KMS-11 (cell line): ENCODE data around the gene ECI1.

ENCODE experiments used
- H2AFZ ChIP-seq: fragments of 200-600 bp; sonication (generic); 2 replicates; pipeline ENCODE4 v1.6.1; 2016; ENCODE audit warnings: antibody characterized with exemption, mixed run types, low read depth
- H3K27ac ChIP-seq: fragments of 200-600 bp; sonication (generic); 2 replicates; pipeline ENCODE4 v1.6.1; 2016; ENCODE audit warnings: mild to moderate bottlenecking, mixed run types
- H3K27me3 ChIP-seq: fragments of 200-600 bp; sonication (generic); 2 replicates; pipeline ENCODE4 v1.6.1; 2017; ENCODE audit warnings: mild to moderate bottlenecking, low read depth, mixed run types, moderate library complexity; ENCODE audit not compliant: insufficient read depth
- H3K36me3 ChIP-seq: fragments of 200-600 bp; sonication (generic); 2 replicates; pipeline ENCODE4 v1.6.1; 2017; ENCODE audit warnings: mild to moderate bottlenecking, mixed run types; ENCODE audit not compliant: insufficient read depth
- H3K4me1 ChIP-seq: fragments of 200-600 bp; sonication (generic); 2 replicates; pipeline ENCODE4 v1.6.1; 2016; ENCODE audit warnings: mild to moderate bottlenecking, low read depth, mixed run types; ENCODE audit not compliant: poor library complexity, severe bottlenecking
- H3K4me2 ChIP-seq: fragments of 200-600 bp; sonication (generic); 2 replicates; pipeline ENCODE4 v1.7.0; 2016; ENCODE audit warnings: mild to moderate bottlenecking, mixed run types
- H3K4me3 ChIP-seq: fragments of 200-600 bp; sonication (generic); IDR thresholded peaks from 2 replicates; pipeline ENCODE4 v1.6.1; 2017; ENCODE audit warnings: low read depth, low read length, mixed read lengths; ENCODE audit not compliant: insufficient read depth
- H3K79me2 ChIP-seq: fragments of 200-600 bp; sonication (generic); 2 replicates; pipeline ENCODE4 v1.6.1; 2016; ENCODE audit warnings: low read depth, mixed run types; ENCODE audit not compliant: insufficient read depth
- H3K9ac ChIP-seq: fragments of 200-600 bp; sonication (generic); 2 replicates; pipeline ENCODE4 v1.6.1; 2016; ENCODE audit warnings: mild to moderate bottlenecking, mixed run types
- H4K20me1 ChIP-seq: fragments of 200-600 bp; sonication (generic); 2 replicates; pipeline ENCODE4 v1.6.1; 2016; ENCODE audit warnings: mild to moderate bottlenecking, mixed run types; ENCODE audit not compliant: insufficient read depth
- CTCF ChIP-seq: fragments of 200-600 bp; sonication (generic); conservative IDR thresholded peaks from 2 replicates; pipeline ENCODE4 v1.6.1; 2017; ENCODE audit warnings: low read depth, mild to moderate bottlenecking, antibody characterized with exemption, low read length, moderate library complexity, mixed read lengths

ECI1 gene

DNA sequence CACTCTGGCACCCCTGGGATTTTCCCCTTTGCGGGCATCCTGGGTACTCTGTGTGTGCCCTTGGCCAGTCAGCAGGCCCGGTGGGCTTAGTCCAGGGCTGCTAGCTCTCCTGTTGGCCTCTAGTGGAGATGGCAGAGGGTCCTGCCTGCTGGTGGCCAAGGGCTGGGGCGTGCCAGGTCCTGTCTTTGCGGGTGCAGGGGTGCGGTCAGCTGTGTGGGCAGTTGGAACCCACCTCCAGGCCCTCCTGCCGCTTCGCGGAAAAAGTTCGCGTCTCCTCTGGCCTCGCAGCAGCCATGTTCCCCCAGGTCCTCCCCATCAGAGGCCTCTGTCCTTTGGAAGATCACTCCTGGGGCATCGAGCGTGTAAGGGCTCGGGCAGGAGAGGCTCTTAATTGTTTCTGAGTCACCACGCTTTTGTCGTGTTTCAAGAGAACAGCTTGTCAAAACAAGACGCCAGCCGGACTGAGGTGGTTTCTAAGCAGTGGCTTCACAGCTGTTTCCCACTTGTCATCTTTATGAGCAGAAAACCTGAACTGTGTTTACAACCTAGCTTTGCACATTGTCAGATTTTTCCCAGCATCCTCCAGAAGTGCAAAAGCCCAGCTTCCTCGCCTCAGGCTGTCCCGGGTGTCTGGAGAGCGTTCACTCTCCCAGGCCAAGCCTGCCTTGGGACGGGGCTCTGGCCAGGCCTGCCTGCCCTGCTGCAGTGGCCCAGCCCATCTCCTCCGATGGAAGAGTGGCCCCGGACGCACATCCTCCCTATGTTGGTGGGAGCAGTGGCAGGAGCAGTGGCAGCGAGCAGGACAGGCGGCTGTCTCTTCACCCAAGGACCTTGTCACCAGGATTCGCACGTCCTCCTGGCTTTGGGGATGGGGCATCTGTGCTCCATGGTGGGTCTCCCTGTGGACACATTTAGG, 20.1 kb downstream of the ECI1 start:
- no peak for TF ChIP-seq CTCF
- Histone ChIP-seq H3K79me2 (peaks cover 20% of the 10 kb centered on the region; the same call in 1 of the 2 replicates), H4K20me1 (no peaks in the 10 kb centered on the region), H3K27me3 (no peaks in the 10 kb centered on the region), H2AFZ (no peak overlapping the region), H3K4me3 (no peak overlapping the region), H3K36me3 (0 out of 2 replicates have a peak, but pooled peaks cover 4% of the 10 kb centered on the region), H3K9ac (no peak overlapping the region), H3K4me2 (no peak overlapping the region), H3K4me1 (no peaks in the 10 kb centered on the region), H3K27ac (no peak overlapping the region)

- Histone ChIP-seq H3K79me2 (peaks cover 29% of the 10 kb centered on the region; the same call in 1 of the 2 replicates), H3K27ac (no peak overlapping the region), H3K4me3 (no peak overlapping the region), H3K4me1 (no peaks in the 10 kb centered on the region), H3K9ac (no peak overlapping the region), H2AFZ (no peak overlapping the region), H3K27me3 (no peaks in the 10 kb centered on the region), H3K36me3 (0 out of 2 replicates have a peak, but pooled peaks cover 3% of the 10 kb centered on the region), H3K4me2 (no peak overlapping the region), H4K20me1 (no peaks in the 10 kb centered on the region)
- no peak for TF ChIP-seq CTCF
Measured at GRCh38 chr16:2230376-2230775, 21.0 kb downstream of the ECI1 start.

- no peaks in the 10 kb centered on the region for H4K20me1 ChIP-seq
- H3K4me3 ChIP-seq, result no peak overlapping the region
- no peaks in the 10 kb centered on the region for H3K36me3 ChIP-seq
- no peaks in the 10 kb centered on the region for H3K27me3 ChIP-seq
- peaks cover 36% of the 10 kb centered on the region for H3K79me2 ChIP-seq
- H3K4me2 ChIP-seq, result no peak overlapping the region
- H2AFZ ChIP-seq, result no peak overlapping the region
- peaks cover 5% of the 10 kb centered on the region for H3K4me1 ChIP-seq
- no peak overlapping the region for H3K9ac ChIP-seq
- H3K27ac ChIP-seq, result no peak overlapping the region
- no peak for TF ChIP-seq CTCF
Measured at GRCh38 chr16:2229632-2230250, 21.6 kb downstream of the ECI1 start.

DNA sequence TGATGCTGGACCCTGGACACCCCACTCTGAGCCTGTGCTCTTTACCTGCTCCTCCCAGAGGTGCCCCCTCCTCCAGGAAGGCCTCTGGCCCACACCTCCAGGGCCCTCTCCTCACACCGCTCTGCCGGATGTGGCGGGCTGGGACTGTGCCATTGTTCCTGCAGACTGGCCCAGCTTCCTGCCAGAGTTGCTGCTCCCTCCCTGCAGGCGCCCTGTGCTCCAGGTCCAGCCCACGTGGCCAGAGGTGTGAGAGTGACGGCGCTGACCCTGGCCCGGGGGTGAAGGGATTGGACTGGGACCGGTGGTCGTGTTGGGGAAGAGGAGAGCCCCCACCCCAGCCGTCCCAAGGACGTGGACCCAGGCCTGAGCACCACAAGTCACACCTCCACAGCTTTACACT, 22.3 kb downstream of the ECI1 start:
- Histone ChIP-seq H3K4me3 (no peak overlapping the region), H3K4me1 (peaks cover 11% of the 10 kb centered on the region), H3K27me3 (no peaks in the 10 kb centered on the region), H2AFZ (no peak overlapping the region), H4K20me1 (no peaks in the 10 kb centered on the region), H3K9ac (no peak overlapping the region), H3K4me2 (no peak overlapping the region), H3K27ac (no peak overlapping the region), H3K79me2 (peaks cover 42% of the 10 kb centered on the region), H3K36me3 (no peaks in the 10 kb centered on the region)
- no peak for TF ChIP-seq CTCF
